Left forelimb (tissue), 1 donor: ENCODE measurements around the gene CAPN2.
A peak's percentile ranks its signal among the peaks of the same experiment; 100 is the strongest.

Source experiments
- DNase-seq: peaks from one replicate; pipeline ENCODE4 v3.0.0-alpha.2; 2018; ENCODE audit warnings: low spot score

Gene CAPN2

DNA sequence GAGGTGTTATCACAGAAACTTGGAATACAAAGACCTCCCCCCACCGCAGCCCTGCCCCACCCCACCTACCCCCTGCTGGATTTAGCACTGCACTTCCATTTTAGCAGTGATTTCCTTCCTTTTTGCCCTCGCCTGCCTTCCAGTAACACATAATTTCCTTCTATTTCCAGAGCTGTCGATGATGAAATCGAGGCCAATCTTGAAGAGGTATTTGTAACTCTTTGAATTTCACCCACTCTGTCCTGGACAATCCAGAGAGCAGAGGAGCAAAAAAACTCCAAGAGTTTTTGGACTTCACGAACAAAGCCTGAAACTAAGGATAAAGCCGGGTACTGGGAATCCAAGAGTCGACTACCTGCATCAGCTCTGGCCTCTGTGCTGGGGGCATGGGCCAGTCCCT is 49.1 kb downstream of the CAPN2 start:
- no peak for DNase-seq

DNA sequence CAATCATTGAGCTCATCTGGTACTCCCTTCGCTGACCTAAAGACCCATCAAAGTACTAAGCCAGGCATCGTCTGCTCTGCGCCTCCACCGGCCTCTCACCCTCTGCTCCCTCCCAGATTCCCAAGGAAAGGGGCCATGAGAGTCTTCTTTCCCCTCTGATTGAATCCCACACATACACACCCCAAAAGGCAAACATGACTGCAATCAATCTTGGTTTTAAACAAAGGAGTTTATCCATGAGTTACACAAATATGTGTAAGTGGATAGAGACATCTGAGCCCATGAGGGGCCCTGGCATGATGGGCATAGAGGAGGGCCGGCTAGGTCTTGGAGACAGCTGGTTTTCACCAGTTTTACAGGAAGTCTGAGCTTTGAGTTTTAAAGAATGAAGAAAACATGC is 50.9 kb downstream of the CAPN2 start:
- no peak for DNase-seq

DNA sequence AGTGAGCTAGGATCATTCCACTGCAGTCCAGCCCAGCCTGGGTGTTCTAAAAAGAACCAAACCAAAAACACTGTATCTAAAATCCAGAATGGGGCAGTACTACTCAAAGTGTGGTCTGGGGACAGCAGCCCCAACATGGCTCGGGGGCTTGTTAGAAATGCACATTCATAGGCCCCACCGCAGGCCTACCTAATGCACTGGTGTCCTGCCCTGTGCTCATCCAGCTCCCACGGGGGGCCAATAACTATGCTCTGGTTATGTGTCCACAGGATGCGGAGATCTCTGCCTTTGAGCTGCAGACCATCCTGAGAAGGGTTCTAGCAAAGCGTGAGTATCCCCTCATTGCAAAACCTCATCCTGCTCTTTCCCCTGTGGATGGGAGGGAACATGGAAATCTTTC is 51.5 kb downstream of the CAPN2 start:
- no peak for DNase-seq

DNA sequence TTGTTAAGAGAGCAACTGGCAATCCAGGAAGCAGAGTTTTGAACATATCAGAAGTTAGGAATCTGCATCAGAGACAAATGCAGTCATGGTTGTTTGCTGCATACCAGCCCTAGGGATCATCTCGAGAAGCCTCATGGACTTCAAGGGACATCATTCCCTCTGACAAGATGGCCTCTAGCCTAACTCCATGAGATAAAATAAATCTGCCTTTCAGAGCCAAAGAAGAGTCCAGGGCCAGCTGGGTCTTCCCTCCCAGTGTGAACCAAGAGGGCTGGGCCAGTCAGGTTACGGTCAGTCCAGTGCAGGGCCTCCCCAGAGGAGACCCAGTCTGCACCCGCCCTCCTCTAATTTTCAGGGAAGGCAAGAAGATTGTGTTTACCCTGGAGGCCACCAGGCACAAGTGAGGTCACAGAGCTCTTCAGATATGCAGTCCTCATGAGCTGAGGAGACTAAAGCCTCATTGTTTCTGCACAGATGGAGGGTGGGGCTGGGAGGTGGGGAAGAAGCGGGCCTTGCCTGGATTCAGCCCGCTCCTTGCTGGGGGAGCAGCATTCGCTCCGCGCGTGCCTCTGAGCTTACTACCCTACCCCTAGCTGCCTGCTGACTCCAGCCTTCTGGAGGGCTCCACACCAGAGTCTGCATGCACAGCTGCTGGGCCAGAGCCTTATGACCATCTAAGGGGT is 52.8 kb downstream of the CAPN2 start:
- DNase-seq = no peak

DNA sequence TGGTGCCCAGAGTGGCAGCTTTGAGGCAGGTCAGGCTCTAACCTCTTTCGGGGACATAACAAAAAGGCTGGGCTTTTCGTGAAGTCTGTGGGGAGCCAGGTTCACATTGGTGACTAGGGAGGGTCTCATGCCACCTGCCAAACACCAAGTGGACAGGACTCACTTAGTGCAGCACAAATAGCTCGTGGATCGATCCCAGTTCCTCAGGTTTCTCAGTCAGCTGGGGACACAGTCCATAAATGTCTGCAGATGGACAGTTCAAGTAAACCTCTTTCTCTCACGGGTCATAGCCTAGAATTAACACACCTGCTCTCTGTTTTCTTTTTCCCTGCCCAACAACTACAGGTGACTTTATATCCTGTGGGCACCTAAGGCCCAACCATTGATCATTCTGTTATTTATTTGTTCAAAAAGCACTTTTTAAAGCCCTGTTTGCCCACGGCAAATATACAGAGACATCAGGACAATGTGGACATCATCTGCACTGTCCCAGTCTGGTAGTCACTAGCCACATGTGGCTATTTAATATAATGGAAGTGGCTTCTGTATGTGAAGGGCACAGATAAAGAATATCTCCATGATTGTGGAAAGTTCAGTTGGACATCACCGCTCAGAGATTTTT is 53.5 kb downstream of the CAPN2 start:
- DNase-seq = no peak

DNA sequence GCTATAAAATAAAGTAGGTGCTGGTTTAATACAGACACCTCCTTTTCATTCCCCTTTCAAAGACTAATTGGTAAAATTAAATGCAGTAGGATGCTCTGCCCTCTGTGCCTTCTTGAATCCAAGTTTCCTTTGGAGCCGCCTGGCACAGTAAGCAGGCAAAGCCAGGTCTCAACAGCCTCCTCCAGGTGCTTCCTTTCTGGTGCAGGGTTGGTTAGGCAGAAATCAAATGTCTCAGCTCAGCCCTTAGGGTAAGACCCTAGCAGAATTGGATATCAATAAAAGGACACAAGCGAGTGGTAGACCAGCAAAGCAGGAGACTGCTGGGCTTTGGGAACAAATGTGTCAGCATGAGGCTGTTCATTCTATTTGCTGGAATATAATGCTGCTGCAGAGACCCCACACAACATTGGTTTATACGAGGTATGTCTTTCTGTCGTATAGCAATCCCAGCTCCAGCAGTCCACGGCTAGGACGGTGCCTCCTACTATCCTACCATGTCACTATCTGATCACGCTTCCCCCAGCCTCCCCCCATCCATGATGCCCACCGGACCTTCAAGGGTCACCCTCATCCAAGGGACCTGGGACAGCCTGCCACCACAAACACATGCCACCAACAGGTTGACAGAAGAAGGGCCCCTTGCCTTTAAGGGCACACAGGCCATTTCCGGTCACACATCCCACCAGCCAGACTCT is 58.4 kb downstream of the CAPN2 start:
- DNase-seq = peak; percentile 44

DNA sequence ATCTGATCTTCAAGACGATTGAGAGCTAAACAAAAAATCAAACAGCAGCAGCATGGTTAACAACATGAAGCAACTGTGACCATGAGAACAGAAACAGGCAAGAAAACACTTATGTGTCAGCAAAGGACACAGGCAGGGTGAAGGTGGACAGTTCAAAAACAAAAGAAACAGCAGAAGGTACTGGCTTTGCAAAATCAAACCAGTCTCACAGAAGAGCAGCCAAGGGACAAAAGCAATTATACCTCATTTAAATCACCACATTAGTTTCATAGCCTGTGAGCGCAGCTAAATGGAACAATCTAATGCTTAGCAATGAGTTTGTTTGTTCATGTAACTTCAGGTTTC is 59.1 kb downstream of the CAPN2 start:
- DNase-seq = peak; percentile 14

DNA sequence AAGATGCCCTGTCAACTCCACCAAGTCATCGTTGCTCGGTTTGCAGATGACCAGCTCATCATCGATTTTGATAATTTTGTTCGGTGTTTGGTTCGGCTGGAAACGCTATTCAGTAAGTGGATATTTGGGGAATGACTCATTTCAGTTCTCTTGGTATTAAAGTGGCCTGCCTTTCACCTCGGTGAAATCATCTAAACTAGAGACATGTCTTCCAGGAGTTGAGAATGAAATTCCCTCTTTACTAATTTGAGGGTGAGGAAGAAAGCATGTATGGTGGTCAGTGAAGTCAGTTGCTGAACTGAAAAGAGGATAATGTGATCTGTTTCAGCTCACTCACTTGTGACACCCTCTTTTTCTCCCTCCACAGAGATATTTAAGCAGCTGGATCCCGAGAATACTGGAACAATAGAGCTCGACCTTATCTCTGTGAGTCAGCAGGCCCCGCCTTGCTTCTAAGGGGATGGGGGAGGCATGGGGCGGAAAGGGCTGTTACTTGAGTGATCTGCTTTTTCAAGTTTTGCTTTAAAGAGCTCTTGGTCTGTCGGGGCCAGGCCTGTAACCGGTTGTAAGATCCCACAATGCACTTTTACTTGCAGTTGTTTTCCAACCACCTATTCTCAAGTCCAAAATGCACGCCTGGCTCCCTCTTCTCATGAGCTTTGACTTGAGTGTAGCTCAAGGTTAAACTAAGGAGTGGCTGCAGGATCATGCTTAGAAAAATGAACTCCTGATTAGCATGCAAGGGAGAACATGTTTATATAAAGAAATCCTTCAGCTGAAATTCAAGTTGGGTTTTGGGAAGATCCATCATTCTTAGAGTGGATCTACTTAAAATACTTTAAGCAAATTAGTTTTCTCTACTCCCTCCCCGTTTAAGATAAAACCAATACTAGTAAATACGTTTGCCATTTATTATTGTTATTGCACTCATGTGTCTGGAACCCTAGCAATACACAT is 59.8 kb downstream of the CAPN2 start:
- DNase-seq = peak; percentile 58

DNA sequence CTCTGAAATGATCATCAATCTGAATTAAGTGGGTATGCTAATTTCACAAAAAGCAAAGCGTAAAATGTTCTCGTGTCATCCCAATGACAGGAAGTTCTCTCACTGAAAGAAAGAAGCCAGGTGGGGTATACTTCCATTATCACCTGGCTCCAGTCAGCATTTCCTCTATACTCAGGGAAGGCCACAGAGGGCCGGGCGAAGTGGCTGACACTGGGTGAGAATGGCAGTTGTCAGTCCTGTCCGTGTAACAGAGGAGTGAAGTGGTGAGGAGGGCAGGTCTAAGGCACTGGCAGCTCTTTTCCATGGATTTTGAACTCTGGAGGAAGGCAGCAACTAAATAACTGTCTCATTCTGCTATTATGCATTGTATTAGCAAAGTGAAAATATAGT is 60.4 kb downstream of the CAPN2 start:
- DNase-seq = no peak

DNA sequence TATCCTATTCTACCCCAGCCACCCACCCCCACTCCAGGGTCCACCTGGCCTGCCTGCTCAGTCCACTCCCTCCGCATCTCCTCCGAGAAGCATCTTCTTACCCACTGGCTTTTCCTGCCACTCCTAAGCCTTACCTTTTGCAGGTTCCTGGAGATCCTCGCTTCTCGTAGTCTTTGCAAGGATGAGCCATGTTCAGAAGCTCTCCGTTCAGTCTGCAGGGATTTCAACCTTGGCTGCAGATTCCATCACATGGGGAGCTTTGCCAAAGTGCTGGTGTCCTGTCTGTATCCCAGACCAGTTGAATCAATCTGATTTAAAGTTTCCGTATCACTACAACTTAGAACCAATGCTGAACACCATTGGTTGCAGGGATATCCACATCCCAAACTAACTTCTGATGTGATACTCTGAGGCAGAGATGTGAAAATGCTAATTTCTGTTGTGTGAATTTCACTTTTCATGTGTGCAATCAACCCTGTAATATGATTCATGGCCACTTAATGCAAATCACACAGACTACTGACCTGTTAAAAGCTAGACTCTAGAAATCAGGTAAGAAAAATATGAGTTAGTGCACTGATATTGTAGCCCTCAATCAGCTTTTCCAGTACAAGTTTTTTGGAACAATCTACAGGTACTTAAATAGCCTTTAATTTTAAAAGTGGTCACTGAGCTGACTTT is 61.9 kb downstream of the CAPN2 start:
- peak; percentile 20 for DNase-seq

DNA sequence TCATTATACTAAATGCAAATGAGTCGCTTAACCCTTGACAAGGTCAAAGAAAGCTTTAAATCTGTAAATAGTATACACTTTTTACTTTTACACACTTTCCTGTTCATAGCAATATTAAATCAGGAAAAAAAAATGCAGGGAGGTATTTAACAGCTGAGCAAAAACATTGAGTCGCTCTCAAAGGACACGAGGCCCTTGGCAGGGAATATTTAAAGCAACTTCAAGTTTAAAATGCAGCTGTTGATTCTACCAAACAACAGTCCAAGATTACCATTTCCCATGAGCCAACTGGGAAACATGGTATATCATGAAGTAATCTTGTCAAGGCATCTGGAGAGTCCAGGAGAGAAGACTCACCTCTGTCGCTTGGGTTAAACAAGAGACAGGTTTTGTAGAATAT is 62.7 kb downstream of the CAPN2 start:
- DNase-seq = no peak

DNA sequence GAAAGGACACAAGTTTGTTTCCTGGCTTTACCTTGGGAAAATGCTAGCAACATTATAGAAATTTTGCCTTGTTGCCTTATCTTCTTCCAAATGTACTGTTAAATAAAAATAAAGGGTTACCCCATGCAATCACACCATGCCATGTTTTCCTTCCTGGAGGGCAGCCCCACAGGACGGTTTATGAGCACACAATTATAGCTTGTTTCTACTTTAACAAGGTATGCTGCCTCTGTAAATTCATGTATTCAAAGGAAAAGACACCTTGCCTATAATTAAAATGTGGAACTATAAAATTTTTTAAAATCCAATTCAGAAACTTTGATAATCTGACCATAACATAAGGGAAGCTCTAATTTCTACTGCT is 63.4 kb downstream of the CAPN2 start:
- DNase-seq = no peak

DNA sequence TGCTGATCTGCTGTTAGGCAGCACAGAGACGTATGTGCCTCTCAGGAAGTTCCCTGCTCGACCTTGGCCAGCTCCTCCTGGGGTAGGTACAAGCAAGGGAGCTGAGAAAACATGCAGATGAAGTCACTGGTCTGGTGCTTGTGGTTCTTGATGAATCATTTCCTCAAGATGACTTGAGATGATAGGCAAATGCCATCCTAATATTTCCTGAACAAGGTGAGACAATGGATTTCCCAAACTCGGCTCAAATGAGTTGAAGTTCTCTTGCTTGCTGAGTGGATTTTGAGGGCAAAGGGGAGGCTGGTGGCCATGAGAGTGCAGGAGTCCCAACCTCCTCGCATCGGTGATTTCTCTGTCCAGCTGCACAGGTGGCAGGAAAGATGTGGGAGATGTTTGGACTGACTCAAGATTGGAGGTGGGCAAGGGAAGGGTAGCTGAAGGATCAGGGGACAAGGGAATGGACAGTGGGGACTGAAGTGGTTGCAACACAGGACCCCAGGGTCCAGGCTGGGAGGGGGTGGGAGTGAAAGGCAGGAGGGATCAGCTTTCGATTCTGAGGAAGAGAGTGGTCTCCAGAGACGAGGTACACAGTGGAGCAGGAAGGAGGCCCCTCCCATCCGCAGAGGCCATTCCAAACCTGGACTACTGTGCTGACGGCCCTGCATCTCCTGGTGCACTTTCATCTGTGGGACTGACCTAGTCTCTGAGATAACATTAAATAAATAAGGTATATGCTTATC is 63.9 kb downstream of the CAPN2 start:
- DNase-seq = no peak

DNA sequence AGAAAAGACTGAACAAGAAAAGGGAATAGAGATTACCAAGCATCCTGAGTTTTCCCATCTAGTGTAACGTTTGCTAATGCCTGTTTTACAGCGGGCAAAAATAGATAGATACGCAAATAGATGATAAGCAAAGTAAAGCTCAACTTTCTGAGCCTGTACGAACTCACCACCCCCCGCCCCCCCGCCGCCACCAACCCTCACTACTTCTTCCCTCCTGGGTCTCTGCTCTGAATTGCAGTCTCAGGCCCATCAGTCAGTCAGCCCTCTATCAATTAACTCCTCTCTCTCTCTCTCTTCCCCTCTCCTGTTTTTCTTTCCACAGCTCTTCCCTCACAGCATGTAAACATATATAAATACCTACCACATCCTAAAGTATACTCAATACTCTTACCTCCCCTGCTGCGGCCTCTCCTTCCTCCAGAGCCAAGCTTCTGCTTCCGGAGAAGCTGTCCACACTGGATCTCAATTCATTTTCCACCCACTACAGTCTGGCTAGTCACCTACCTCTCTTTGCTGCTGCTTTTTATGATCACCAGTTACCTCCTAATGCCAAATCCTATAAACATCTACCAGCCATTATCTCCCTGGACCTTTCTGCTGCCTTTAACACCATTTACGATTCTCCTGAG is 64.6 kb downstream of the CAPN2 start:
- no peak for DNase-seq

DNA sequence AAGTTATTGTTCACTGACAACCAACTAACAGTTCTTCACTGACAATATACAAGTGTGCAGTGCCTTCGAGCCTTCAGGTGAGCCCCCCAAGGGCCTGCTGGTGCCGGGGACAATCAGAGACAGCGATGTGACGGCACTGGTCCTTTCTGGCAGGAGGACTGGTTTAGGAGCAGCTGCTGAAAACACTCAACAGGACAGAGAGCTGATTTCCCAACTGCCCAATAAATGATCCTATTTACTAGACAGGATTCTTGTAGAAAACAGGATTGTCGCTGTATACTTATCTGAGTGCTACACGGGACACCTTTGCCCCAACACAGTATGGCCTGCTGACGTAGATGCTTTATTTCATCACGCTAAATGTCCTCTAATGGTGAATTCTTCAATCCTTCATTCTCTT is 68.0 kb downstream of the CAPN2 start:
- no peak for DNase-seq

DNA sequence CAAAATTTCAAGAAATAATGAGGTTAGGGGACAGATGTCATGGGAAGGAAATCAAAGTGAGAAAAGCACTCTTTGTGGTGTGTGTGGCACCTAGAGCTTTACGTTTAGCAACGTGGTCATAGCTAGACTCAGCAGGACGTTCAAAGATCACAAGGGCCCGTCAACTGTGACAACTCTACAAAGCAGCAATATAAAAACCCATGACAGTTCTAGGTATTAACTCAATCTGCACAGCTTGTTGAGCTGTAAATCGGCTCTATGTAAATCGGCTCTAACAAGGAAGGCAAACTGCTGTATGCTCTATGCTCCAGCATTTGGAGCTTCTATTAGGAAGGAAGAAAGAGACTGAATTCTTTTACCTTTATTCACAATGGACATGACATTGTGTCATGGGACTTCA is 68.6 kb downstream of the CAPN2 start:
- DNase-seq = no peak

DNA sequence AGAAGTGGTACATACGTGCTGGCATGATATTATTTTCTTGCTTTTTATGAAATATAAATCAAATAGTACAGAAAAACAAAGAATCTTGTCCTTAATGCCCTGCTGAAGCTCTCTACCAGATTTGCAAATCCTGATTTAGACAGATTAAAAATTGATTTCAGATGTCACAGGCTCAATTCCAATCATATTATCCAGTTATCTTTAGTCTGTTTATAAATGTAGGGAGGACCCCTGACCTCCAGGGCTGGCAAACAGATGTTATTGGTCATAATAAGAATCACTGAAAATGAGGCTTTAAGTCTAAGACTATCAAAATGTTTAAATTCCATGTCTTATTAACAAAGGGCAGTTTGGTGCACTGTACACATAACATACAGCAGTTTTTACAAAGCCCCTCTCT is 71.3 kb downstream of the CAPN2 start:
- DNase-seq = no peak

DNA sequence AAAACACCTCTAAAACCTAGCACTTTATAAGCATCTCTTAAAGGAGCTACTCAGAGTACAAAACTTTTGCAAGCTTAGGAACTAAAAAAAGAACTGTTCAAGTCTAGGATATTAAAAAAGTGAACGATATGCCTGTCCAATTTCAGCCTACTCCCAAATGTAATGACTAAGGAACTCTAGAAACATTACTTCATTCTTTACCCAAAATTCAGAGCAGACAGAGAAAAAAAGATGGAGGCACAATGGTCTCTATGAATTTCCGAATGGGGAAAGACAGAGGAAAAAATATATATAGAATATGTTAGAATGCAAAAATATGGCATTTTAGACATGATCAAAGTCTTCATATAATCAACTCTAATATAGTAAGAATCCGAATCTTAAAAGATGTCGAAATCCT is 72.2 kb downstream of the CAPN2 start:
- no peak for DNase-seq

DNA sequence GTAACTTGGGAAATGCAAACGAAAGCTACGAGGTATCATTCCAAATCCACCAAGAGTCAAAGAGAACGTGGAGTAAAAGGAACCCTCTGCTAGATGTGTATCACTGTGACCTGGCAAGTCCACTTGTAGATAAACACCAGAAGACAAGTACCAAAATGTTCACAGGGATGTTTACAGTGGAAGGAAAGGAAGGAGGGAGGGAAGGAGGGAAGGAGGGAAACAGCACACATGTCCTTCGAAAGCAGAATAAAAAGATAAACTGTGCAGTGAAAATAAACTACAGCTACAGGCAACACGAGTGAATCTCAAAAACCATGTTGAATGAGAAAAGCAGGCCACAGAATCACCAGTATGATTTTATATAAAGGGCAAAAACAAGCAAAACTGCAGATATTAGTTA is 73.5 kb downstream of the CAPN2 start:
- DNase-seq = no peak

DNA sequence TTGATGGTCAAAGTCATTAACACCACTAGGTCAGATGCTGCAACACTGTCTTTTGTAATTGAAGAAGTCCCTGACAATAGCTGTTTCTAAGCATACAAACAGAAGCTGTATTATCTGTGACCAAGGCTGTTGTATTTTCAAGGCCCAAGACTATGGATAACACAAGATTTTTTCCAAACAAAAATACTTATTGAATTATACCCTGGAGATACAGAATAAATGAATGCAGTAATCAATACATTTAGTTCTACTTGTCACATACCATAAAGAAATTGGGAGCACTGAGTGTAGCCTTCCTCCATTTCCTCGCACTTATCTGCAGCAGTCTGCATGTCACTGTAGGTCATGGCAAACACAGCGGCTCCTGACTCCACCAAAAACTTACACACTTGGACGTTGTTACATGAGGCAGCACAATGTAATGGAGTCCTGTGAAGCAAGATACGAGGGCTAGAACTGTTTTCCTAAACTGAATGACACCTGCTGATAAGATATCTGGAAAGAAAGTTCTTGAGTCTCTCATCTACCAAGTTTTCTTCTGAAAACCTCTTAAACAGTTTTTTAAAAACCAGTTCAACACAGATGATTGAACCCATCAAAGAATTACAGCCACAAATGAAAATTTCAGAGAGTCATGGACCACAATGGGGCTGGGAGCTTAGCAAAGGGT is 76.5 kb downstream of the CAPN2 start:
- no peak for DNase-seq
